HFF-Myc (cell line): ENCODE results near the gene BMPER.

Experiments
- DNase-seq: peaks from one replicate; pipeline ENCODE4 v3.0.0-alpha.2; 2011; ENCODE audit warnings: low read depth; ENCODE audit errors: extremely low read depth
- H3K4me3 ChIP-seq: replicated peaks from 2 replicates; pipeline ENCODE4 v1.5.1; 2011; ENCODE audit warnings: low read depth, mild to moderate bottlenecking, control low read depth, low read length
- CTCF ChIP-seq: IDR thresholded peaks from 2 replicates; pipeline ENCODE4 v1.5.1; 2012; ENCODE audit warnings: mild to moderate bottlenecking, low read depth, low read length, control low read depth; ENCODE audit errors: missing control alignments

Gene BMPER

GRCh38 chr7:33901199-33901598, 4.1 kb upstream of the BMPER start:
- no peak for DNase-seq
- no peak for TF ChIP-seq CTCF

GRCh38 chr7:33901847-33902246, 3.5 kb upstream of the BMPER start:
- TF ChIP-seq CTCF, result no peak
- DNase-seq, result no peak
- H3K4me3 ChIP-seq, result no peak overlapping the region

More at GRCh38 chr7:33901199-33901598, 4.1 kb upstream of the BMPER start:
- no peak overlapping the region for H3K4me3 ChIP-seq

GRCh38 chr7:33902746-33903145, 2.6 kb upstream of the BMPER start:
- TF ChIP-seq CTCF, result no peak
- H3K4me3 ChIP-seq, result no peak overlapping the region
- no peak for DNase-seq

GRCh38 chr7:33903791-33904680, 1.3 kb upstream of the BMPER start:
- no peak for DNase-seq
- peak overlapping the region; percentile 55 for H3K4me3 ChIP-seq
- no peak for TF ChIP-seq CTCF

GRCh38 chr7:33904681-33905388, 504 bp upstream of the BMPER start:
- H3K4me3 ChIP-seq, result peak overlapping the region; percentile 55
- no peak for TF ChIP-seq CTCF
- DNase-seq, result no peak

GRCh38 chr7:33906697-33907096, 1.4 kb downstream of the BMPER start:
- DNase-seq, result no peak
- TF ChIP-seq CTCF, result no peak
- H3K4me3 ChIP-seq, result no peak overlapping the region
